HepG2 (cell line): Measurements from ENCODE around the gene TMC8. TPM values are rescaled to one million over a fixed set of nuclear protein-coding genes. Genes with fewer than 3 reads are reported as not detected.

Experiments used
- ATRX ChIP-seq: sonication (generic); formaldehyde crosslinking; IDR thresholded peaks from 2 replicates; pipeline ENCODE4 v1.4.0; 2020; ENCODE audit warnings: missing genetic modification reagents, borderline replicate concordance
- GABPB1 ChIP-seq: IDR thresholded peaks from 2 replicates; pipeline ENCODE4 v1.6.1; 2016; ENCODE audit warnings: mild to moderate bottlenecking, missing genetic modification reagents, moderate library complexity, missing compliant biosample characterization
- KLF11 ChIP-seq: IDR thresholded peaks from 2 replicates; pipeline ENCODE4 v1.6.1; 2016; ENCODE audit warnings: missing compliant biosample characterization
- PAXIP1 ChIP-seq: sonication (generic); formaldehyde crosslinking; conservative IDR thresholded peaks from 2 replicates; pipeline ENCODE4 v1.4.0; 2020; ENCODE audit warnings: mild to moderate bottlenecking, missing genetic modification reagents, moderate library complexity
- PBX3 ChIP-seq: sonication (generic); formaldehyde crosslinking; IDR thresholded peaks from 2 replicates; pipeline ENCODE4 v1.8.1; 2023; ENCODE audit warnings: missing genetic modification reagents, inconsistent platforms, borderline replicate concordance
- SMAD9 ChIP-seq: sonication (generic); formaldehyde crosslinking; IDR thresholded peaks from 2 replicates; pipeline ENCODE4 v1.5.1; 2020; ENCODE audit warnings: mild to moderate bottlenecking, missing genetic modification reagents
- STAT6 ChIP-seq: sonication (generic); formaldehyde crosslinking; IDR thresholded peaks from 2 replicates; pipeline ENCODE4 v1.4.0; 2020; ENCODE audit warnings: missing genetic modification reagents, mild to moderate bottlenecking, borderline replicate concordance
- ZFP62 ChIP-seq: sonication (generic); formaldehyde crosslinking; IDR thresholded peaks from 2 replicates; pipeline ENCODE4 v1.4.0; 2020; ENCODE audit warnings: missing genetic modification reagents
- ZMYM2 ChIP-seq: sonication (generic); formaldehyde crosslinking; IDR thresholded peaks from 2 replicates; pipeline ENCODE4 v1.8.0; 2022; ENCODE audit warnings: mild to moderate bottlenecking, missing genetic modification reagents
- ZNF124 ChIP-seq: sonication (generic); formaldehyde crosslinking; IDR thresholded peaks from 2 replicates; pipeline ENCODE4 v1.4.0; 2020; ENCODE audit warnings: missing genetic modification reagents
- ZNF280B ChIP-seq: sonication (generic); formaldehyde crosslinking; IDR thresholded peaks from 2 replicates; pipeline ENCODE4 v1.5.0; 2020; ENCODE audit warnings: missing genetic modification reagents, mild to moderate bottlenecking, borderline replicate concordance
- ZNF605 ChIP-seq: sonication (generic); formaldehyde crosslinking; IDR thresholded peaks from 2 replicates; pipeline ENCODE4 v1.8.0; 2022; ENCODE audit warnings: mild to moderate bottlenecking, missing genetic modification reagents
- ZNF660 ChIP-seq: sonication (generic); formaldehyde crosslinking; IDR thresholded peaks from 2 replicates; pipeline ENCODE4 v1.5.1; 2020; ENCODE audit warnings: mild to moderate bottlenecking, low read depth, missing genetic modification reagents, borderline replicate concordance
- ZNF773 ChIP-seq: sonication (generic); formaldehyde crosslinking; IDR thresholded peaks from 2 replicates; pipeline ENCODE4 v1.4.0; 2020; ENCODE audit warnings: missing genetic modification reagents, borderline replicate concordance
- ZNF782 ChIP-seq: sonication (generic); formaldehyde crosslinking; IDR thresholded peaks from 2 replicates; pipeline ENCODE4 v1.4.0; 2020; ENCODE audit warnings: missing genetic modification reagents, mild to moderate bottlenecking, borderline replicate concordance
- polyA plus RNA-seq, 8 experiments: library from polyadenylated mRNA; depleted of rRNA in 3 of 8; stranded (reverse) in 7 of 8; unstranded in 1 of 8; fragments of >200 nt; fragmentation: Illumina TruSeq in 4 of 8; extraction: Trizol in 4 of 8; gene quantifications; 2 replicates each; pipeline versions ENCODE4 v1.2.1 to v1.2.3, GENCODE V29; 2011 to 2016; ENCODE audit warnings: low read depth in 4 of 8, missing spikeins in 1 of 8, mixed read lengths in 1 of 8; ENCODE audit not compliant: insufficient read depth in 1 of 8
- total RNA-seq, 5 experiments: library from RNA; depleted of rRNA; stranded (reverse); fragments of >200 nt; fragmentation: Illumina TruSeq; extraction: Trizol; gene quantifications; 2 replicates each; pipeline ENCODE4 v1.2.3, GENCODE V29; 2016; ENCODE audit warnings: low read depth in 1 of 5

The TMC8 gene
- total and polyA plus RNA-seq, 2 of the 13 experiments (the other 11 are each of a cell fraction or from before 2014, with no cell fraction given) = 0.53 to 7.8 TPM

GRCh38 chr17:78186692-78187595 lies 56.4 kb downstream of the TMC8 start, which contains the start of the genes AFMID and TK1 (continued):
- TF ChIP-seq ZNF605 (CRISPR knock-in tag) (peak; percentile 94), PBX3 (CRISPR knock-in tag) (no peak), PAXIP1 (CRISPR knock-in tag) (no peak), STAT6 (CRISPR knock-in tag) (no peak), ATRX (no peak), ZMYM2 (CRISPR knock-in tag) (no peak), ZNF660 (CRISPR knock-in tag) (no peak), ZNF124 (CRISPR knock-in tag) (peak; percentile 38; the same call in 1 of the 2 replicates), ZNF280B (CRISPR knock-in tag) (no peak), SMAD9 (CRISPR knock-in tag) (peak; percentile 22; the same call in 1 of the 2 replicates), ZFP62 (no peak), ZNF782 (CRISPR knock-in tag) (no peak), ZNF773 (CRISPR knock-in tag) (peak; percentile 40; the same call in 1 of the 2 replicates), GABPB1 (CRISPR knock-in tag) (peak; percentile 82; the same call in 1 of the 2 replicates), KLF11 (CRISPR knock-in tag) (peak; percentile 94)
